Body of pancreas (tissue), 4 donors: ENCODE measurements around the gene SLC7A8.

Experiments
- CTCF ChIP-seq, 7 experiments: fragments of 450-650 bp in 4 of 7; fragments of 200-600 bp in 3 of 7; sonication (generic) in 3 of 7; IDR thresholded peaks; one replicate each; pipeline ENCODE4 v1.5.1; 2016 to 2019; ENCODE audit warnings: antibody characterized with exemption in 7 of 7
- POLR2A ChIP-seq, 3 donors: fragments of 450-650 bp; IDR thresholded peaks; one replicate each; pipeline ENCODE4 v1.6.1; 2016; ENCODE audit warnings: antibody characterized with exemption in 3 of 3, mild to moderate bottlenecking in 2 of 3

DNA sequence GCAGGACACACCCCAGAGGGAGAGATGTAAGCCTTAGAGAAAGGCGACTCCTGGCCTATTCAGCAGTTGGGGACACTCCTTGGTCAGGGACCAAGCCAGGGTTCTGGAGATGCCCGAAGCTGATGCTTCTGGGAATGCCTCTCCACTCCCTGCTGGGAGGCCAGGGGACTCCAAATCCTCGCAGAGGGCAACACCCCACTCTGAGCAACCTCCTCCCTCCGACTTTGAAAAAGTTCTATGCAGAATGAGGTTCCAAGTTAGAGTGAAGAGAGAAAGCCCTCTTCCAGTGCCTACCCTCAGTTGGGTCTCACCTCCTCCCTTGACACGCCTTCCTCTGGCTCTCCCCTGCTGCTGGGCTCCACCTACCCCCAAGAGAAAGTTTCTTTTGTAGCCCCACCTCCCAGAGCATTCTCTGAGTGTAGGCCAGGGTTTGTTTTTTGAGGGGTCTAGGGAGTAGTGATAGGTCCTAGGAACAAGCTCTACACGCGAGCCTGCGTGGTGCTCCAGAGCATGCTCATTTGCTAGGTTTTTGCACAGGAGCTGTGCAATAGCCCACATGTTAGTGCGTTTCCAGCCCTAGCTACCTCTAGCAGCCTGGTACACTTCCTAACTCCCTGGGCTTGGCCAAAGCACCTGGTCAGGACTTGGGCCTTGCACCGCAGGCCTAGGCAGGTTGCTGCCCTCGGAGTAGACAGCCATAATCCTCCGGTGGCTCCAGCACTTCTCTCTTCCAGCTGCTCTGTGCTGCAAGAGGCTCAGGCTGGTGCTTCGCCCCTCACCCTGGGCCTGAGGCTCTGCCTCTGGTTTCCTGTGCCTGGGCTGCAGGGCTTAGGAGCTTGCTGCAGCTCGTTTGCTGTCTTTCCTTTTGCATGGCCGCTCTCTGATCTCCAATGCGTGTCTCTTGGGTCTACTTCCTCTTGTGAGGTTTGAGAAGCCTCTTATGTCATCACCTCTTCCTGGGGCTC lies 63.8 kb downstream of the SLC7A8 start:
- TF ChIP-seq CTCF (IDR thresholded peaks at IDR 0.05) (no peak), POLR2A (IDR thresholded peaks at IDR 0.05) (no peak)
